PC-3 (cell line): ENCODE measurements around the gene KRTAP5-10.

Source experiments
- EZH2 ChIP-seq: fragments of 300-600 bp; sonication (generic); IDR thresholded peaks from one replicate; pipeline ENCODE4 v1.6.1; 2017; ENCODE audit warnings: antibody characterized with exemption, mild to moderate bottlenecking, low read length; ENCODE audit not compliant: unreplicated experiment
- EZH2phosphoT487 ChIP-seq: fragments of 300-600 bp; sonication (generic); IDR thresholded peaks from 2 replicates; pipeline ENCODE4 v1.6.1; 2018; ENCODE audit warnings: mild to moderate bottlenecking, antibody characterized with exemption, low read length, borderline replicate concordance
- TF ChIP-seq, protein P1 (sequence below): fragments of 300-600 bp; sonication (generic); conservative IDR thresholded peaks from 2 replicates; pipeline ENCODE4 v1.5.1; 2017; ENCODE audit warnings: antibody characterized with exemption, low read depth, mild to moderate bottlenecking, low read length

- TF ChIP-seq, protein P1, sequence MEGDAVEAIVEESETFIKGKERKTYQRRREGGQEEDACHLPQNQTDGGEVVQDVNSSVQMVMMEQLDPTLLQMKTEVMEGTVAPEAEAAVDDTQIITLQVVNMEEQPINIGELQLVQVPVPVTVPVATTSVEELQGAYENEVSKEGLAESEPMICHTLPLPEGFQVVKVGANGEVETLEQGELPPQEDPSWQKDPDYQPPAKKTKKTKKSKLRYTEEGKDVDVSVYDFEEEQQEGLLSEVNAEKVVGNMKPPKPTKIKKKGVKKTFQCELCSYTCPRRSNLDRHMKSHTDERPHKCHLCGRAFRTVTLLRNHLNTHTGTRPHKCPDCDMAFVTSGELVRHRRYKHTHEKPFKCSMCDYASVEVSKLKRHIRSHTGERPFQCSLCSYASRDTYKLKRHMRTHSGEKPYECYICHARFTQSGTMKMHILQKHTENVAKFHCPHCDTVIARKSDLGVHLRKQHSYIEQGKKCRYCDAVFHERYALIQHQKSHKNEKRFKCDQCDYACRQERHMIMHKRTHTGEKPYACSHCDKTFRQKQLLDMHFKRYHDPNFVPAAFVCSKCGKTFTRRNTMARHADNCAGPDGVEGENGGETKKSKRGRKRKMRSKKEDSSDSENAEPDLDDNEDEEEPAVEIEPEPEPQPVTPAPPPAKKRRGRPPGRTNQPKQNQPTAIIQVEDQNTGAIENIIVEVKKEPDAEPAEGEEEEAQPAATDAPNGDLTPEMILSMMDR, result no peak
- TF ChIP-seq EZH2 (no peak), EZH2phosphoT487 (no peak)
Observed at GRCh38 chr11:71565263-71565662, at the start of gene KRTAP5-10.
